ENCODE results near the gene EYA3. TPM values are rescaled to one million over a fixed set of nuclear protein-coding genes. Genes with fewer than 3 reads are reported as not detected.

EYA3 gene, protein sequence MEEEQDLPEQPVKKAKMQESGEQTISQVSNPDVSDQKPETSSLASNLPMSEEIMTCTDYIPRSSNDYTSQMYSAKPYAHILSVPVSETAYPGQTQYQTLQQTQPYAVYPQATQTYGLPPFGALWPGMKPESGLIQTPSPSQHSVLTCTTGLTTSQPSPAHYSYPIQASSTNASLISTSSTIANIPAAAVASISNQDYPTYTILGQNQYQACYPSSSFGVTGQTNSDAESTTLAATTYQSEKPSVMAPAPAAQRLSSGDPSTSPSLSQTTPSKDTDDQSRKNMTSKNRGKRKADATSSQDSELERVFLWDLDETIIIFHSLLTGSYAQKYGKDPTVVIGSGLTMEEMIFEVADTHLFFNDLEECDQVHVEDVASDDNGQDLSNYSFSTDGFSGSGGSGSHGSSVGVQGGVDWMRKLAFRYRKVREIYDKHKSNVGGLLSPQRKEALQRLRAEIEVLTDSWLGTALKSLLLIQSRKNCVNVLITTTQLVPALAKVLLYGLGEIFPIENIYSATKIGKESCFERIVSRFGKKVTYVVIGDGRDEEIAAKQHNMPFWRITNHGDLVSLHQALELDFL
- total RNA-seq: 16.0 TPM

DNA sequence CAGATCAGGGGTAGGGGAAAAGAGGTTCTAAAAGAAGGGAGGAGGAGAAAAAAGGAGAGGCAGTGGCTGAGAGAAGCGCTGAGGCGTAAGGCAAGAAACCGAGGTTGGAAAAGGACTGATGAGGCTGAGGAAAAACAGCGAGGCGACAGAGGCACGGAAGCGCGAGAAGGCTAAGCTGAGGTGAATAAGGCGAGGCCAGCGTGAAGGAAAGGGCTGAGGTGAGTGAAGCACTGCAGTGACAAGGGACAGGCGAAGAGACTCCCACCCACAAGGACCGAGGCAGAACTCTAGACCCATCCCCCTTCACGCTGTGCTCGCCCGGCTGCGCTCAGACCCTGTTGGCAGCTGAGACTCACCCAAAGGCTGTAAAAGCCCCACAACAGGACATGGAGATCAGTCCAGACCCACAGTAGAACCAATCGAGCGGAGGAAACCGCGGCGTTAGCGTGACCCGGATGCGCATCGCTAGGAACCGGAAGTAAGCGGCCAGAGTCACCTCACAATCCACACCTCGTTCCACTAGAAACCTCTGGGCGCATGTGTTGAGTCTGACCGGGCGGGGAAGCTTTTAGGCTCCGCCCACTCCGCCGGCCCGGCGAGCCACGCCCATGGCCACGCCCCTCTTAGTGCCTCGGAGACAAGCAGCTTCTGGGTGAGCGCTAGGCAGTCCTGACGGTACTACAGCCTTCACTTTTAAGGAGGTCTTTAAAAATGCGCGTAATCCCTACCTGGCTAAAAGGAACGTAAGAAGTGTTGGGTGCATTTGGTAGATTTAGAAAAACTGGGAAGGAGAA is at the start of gene EYA3:
EYA3 (minus strand) TSS at position 443 of the 794 bp plus-strand sequence. CDS start 30,584 bp downstream, outside the sequence.
- H3K4me1 ChIP-seq: peaks cover 24% of the 10 kb centered on the region
- peak in 1 of 2 donors; percentile 98 for DNase-seq (ENCODE audit: extremely low spot score in 2 of 2)
- peak within 1 kb of the TSS; percentile 65 for H3K27ac ChIP-seq
- H3K9me3 ChIP-seq: no peaks in the 10 kb centered on the region
- H3K4me3 ChIP-seq: peak within 1 kb of the TSS; percentile 60 to 61
- TF ChIP-seq CTCF (IDR thresholded peaks at IDR 0.05): no peak
- TF ChIP-seq POLR2AphosphoS5 (IDR thresholded peaks at IDR 0.05; ENCODE audit: insufficient read depth in 1 of 2, low read depth in 1 of 2): peak; percentile 85 to 95
- intact Hi-C loops (cut with DNase I): no loop called here
- H3K27me3 ChIP-seq: no peaks in the 10 kb centered on the region
- no peaks in the 10 kb centered on the region for H3K36me3 ChIP-seq

DNA sequence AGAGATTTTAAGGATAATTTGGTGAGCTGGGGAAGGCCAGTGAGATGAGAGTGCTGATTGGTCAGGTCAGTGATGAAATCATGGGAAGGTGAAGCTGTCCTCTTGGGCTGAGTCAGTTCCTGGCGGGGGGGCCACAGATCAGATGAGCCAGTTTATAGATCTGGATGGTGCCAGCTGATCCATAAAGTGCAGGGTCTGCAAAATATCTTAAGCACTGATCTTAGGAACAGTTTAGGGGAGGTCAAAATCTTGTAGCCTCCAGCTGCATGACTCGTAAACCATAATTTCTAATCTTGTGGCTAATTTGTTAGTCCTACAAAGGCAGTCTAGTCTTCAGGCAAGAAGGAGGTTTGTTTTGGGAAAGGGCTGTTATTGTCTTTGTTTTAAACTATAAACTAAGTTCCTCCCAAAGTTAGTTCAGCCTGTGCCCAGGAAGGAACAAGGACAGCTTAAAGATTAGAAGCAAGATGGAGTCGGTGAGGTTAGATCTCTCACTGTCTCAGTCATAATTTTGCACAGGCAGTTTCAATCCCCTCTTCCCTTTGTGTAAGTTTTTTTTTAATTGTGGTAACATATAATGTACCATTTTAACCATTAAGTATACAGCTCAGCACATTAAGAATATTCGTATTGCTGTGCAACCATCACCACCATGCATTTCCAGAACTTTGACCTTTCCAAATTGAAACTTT is 48.7 kb upstream of the EYA3 start:
- H3K4me3 ChIP-seq: no peak overlapping the region
- no peaks in the 10 kb centered on the region for H3K36me3 ChIP-seq
- H3K27ac ChIP-seq: no peak overlapping the region
- intact Hi-C loops (cut with DNase I): no loop called here
- no peaks in the 10 kb centered on the region for H3K9me3 ChIP-seq
- H3K27me3 ChIP-seq: no peaks in the 10 kb centered on the region
- H3K4me1 ChIP-seq: no peaks in the 10 kb centered on the region
- no peak for DNase-seq (ENCODE audit: extremely low spot score in 2 of 2)
- TF ChIP-seq CTCF (IDR thresholded peaks at IDR 0.05): no peak
- no peak for TF ChIP-seq POLR2A (IDR thresholded peaks at IDR 0.05)
- no peak for TF ChIP-seq POLR2AphosphoS5 (IDR thresholded peaks at IDR 0.05; ENCODE audit: insufficient read depth in 1 of 2, low read depth in 1 of 2)

DNA sequence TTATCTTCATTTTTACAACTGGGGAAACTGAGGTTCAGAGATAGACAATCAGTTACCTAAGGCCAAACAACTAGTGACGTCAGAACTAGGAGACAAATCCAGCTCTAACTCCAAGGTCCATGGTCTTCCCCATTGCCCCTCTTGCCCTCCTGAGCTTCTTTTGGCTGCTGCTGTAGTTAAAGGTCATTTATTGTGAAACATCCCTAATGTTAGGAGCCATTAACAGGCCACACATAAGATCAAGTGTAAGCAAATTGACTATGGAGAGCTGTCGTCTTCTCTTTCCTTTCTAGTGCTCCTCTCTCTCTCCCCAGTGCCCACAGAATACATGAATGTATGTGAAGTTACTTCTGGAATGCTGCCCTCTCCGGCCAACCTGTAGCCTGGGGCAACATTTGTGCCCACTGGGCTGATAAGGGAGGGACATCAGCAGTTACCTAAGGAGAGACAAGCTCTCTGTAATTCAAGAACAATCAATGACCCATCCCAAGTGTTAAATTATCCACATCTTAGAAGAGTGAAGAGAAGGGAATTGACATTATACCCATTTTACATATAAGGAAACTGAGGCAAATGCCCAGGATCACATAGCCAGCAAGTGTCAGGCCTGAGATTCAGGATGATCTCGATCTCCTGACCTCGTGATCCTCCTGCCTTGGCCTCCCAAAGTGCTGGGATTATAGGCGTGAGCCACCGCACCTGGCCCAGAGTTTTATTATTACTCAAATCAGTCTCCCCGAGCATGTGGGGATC is 47.9 kb upstream of the EYA3 start:
- intact Hi-C loops (cut with DNase I): no loop called here
- no peak for TF ChIP-seq CTCF (IDR thresholded peaks at IDR 0.05)
- TF ChIP-seq POLR2A (IDR thresholded peaks at IDR 0.05): no peak
- no peak for TF ChIP-seq POLR2AphosphoS5 (IDR thresholded peaks at IDR 0.05; ENCODE audit: insufficient read depth in 1 of 2, low read depth in 1 of 2)
- no peak overlapping the region for H3K27ac ChIP-seq

DNA sequence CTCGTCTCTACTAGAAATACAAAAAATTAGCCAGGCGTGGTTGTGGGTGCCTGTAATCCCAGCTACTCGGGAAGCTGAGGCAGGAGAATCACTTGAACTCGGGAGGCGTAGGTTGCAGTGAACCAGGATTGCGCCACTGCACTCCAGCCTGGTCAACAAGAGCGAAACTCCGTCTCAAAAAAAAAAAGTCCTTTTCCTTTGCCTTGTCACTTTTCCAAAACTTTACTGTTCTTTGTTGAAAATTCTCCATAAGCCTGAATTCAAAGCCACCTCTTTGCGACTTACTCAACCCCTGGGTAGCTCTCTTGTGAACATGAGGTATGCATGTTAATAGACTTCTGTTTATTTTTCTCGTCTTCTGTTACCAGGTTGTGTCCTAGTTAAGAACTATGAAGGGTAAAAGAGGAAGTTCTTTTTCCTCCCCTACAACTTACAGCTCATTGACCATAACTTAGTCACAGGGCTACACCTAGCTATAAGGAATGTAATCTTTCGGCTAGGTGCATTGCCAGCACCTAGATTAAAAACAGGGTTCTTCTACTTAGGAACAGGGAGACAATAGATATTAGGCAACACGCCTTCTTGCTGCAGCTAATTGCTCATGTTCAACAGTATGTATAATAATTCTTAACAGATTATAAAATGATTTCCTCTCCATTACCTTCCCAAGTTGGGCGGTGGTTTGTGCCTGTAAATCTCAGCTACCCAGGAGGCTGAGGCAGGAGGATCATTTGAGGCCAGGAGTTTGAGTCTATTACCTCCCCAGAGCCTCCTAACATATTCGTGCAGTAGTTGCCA is 47.2 kb upstream of the EYA3 start:
- no peak for DNase-seq (ENCODE audit: extremely low spot score in 2 of 2)
- Histone ChIP-seq H3K27ac (no peak overlapping the region), H3K9me3 (no peaks in the 10 kb centered on the region), H3K4me1 (no peaks in the 10 kb centered on the region), H3K27me3 (no peaks in the 10 kb centered on the region), H3K36me3 (no peaks in the 10 kb centered on the region), H3K4me3 (no peak overlapping the region)
- intact Hi-C loops (cut with DNase I): no loop called here
- TF ChIP-seq POLR2A (IDR thresholded peaks at IDR 0.05) (no peak), CTCF (IDR thresholded peaks at IDR 0.05) (no peak), POLR2AphosphoS5 (IDR thresholded peaks at IDR 0.05; ENCODE audit: insufficient read depth in 1 of 2, low read depth in 1 of 2) (no peak)

More for the DNA sequence above, 47.9 kb upstream of the EYA3 start:
- Histone ChIP-seq H3K4me1 (no peaks in the 10 kb centered on the region), H3K27me3 (no peaks in the 10 kb centered on the region), H3K9me3 (no peaks in the 10 kb centered on the region), H3K36me3 (no peaks in the 10 kb centered on the region), H3K4me3 (no peak overlapping the region)
- no peak for DNase-seq (ENCODE audit: extremely low spot score in 2 of 2)

All from vagina (tissue), 2 donors.